Measurements from ENCODE around the gene SDHAF4.

GRCh38 chr6:70629929-70630328, 63.2 kb downstream of the SDHAF4 start:
- TF ChIP-seq, protein P1, sequence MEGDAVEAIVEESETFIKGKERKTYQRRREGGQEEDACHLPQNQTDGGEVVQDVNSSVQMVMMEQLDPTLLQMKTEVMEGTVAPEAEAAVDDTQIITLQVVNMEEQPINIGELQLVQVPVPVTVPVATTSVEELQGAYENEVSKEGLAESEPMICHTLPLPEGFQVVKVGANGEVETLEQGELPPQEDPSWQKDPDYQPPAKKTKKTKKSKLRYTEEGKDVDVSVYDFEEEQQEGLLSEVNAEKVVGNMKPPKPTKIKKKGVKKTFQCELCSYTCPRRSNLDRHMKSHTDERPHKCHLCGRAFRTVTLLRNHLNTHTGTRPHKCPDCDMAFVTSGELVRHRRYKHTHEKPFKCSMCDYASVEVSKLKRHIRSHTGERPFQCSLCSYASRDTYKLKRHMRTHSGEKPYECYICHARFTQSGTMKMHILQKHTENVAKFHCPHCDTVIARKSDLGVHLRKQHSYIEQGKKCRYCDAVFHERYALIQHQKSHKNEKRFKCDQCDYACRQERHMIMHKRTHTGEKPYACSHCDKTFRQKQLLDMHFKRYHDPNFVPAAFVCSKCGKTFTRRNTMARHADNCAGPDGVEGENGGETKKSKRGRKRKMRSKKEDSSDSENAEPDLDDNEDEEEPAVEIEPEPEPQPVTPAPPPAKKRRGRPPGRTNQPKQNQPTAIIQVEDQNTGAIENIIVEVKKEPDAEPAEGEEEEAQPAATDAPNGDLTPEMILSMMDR (IDR thresholded peaks at IDR 0.05) = no peak
- no peak for TF ChIP-seq POLR2A (IDR thresholded peaks at IDR 0.05)
